Stimulated activated CD4-positive, alpha-beta T cell treated with anti-CD3 and anti-CD28 coated beads, Interleukin-2, amount 100 ng/mL, for 24 hours (primary cell): ENCODE results near the gene KBTBD13.

Experiments used
- DNase-seq, 2 donors: peaks; one replicate each; pipeline ENCODE4 v3.0.0-alpha.2; 2020

Gene KBTBD13

DNA sequence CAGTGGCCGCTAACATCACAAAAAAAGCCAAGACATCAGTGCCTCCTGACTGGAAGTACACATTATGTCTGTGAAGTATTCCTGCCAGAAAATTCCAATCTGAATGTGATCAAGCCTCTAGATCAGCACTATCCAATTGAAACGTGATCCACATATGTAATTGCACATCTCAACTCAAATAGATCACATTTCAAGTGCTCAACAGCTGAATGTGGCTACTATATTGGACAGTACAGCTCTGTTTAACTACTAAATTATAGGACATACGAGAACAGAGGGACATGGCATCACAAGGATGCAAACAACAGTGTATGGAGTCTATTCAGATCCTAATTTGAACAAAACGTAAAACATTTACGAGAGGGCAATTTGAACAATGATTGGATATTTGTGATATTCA lies 39.0 kb downstream of the KBTBD13 start:
- DNase-seq: no peak
